Astrocyte (in vitro differentiated cells and primary cell): ENCODE data around the gene RALGPS2. TPM values are rescaled to one million over a fixed set of nuclear protein-coding genes. Genes with fewer than 3 reads are reported as not detected.

Experiments used
- DNase-seq: peaks from one replicate; pipeline ENCODE4 v3.0.0-alpha.2; 2010; ENCODE audit warnings: low read depth
- FAIRE-seq: peaks from 2 replicates; lab custom pipeline; 2011; peaks lifted over from hg19 to GRCh38; lab: Jason Lieb, UNC
- H2AFZ ChIP-seq: 2 replicates; pipeline ENCODE4 v1.6.0; 2012; ENCODE audit warnings: low read depth, low read length, inconsistent platforms
- H3K27ac ChIP-seq: 2 replicates; pipeline ENCODE4 v1.5.1; 2011; ENCODE audit warnings: low read depth, low read length, inconsistent platforms
- H3K27me3 ChIP-seq: 2 replicates; pipeline ENCODE4 v1.6.0; 2011; ENCODE audit warnings: low read length, inconsistent platforms; ENCODE audit not compliant: insufficient read depth
- H3K36me3 ChIP-seq: 2 replicates; pipeline ENCODE4 v1.5.1; 2011; ENCODE audit warnings: low read length, inconsistent platforms; ENCODE audit not compliant: insufficient read depth
- H3K4me1 ChIP-seq: 2 replicates; pipeline ENCODE4 v1.5.1; 2011; ENCODE audit warnings: low read length, inconsistent platforms; ENCODE audit not compliant: insufficient read depth
- H3K4me2 ChIP-seq: 2 replicates; pipeline ENCODE4 v1.6.0; 2012; ENCODE audit warnings: low read length, inconsistent platforms
- H3K4me3 ChIP-seq: 2 replicates; pipeline ENCODE4 v1.5.1; 2011; ENCODE audit warnings: low read depth, mild to moderate bottlenecking, low read length, inconsistent platforms; ENCODE audit not compliant: insufficient read depth
- H3K79me2 ChIP-seq: 2 replicates; pipeline ENCODE4 v1.6.0; 2012; ENCODE audit warnings: mild to moderate bottlenecking, low read length, inconsistent platforms; ENCODE audit not compliant: insufficient read depth
- H3K9ac ChIP-seq: 2 replicates; pipeline ENCODE4 v1.6.0; 2012; ENCODE audit warnings: mild to moderate bottlenecking, low read length, inconsistent platforms
- H3K9me3 ChIP-seq: 2 replicates; pipeline ENCODE4 v1.5.1; 2012; ENCODE audit warnings: low read depth, mild to moderate bottlenecking, low read length, inconsistent platforms; ENCODE audit not compliant: insufficient read depth
- H4K20me1 ChIP-seq: 2 replicates; pipeline ENCODE4 v1.6.0; 2012; ENCODE audit warnings: low read length, inconsistent platforms; ENCODE audit not compliant: insufficient read depth
- H3K27ac Mint-ChIP-seq: one replicate; pipeline ENCODE4 v1.8.0; 2021; ENCODE audit warnings: mild to moderate bottlenecking, mixed read lengths; ENCODE audit not compliant: unreplicated experiment
- H3K27me3 Mint-ChIP-seq: one replicate; pipeline ENCODE4 v1.8.0; 2021; ENCODE audit warnings: low read depth, mixed read lengths; ENCODE audit not compliant: unreplicated experiment
- H3K36me3 Mint-ChIP-seq: one replicate; pipeline ENCODE4 v1.8.0; 2021; ENCODE audit warnings: low read depth, mixed read lengths; ENCODE audit not compliant: unreplicated experiment
- H3K4me1 Mint-ChIP-seq: one replicate; pipeline ENCODE4 v1.8.0; 2021; ENCODE audit warnings: low read depth, mixed read lengths; ENCODE audit not compliant: unreplicated experiment
- H3K4me3 Mint-ChIP-seq: one replicate; pipeline ENCODE4 v1.8.0; 2021; ENCODE audit warnings: mild to moderate bottlenecking, moderate library complexity, mixed read lengths; ENCODE audit not compliant: unreplicated experiment
- H3K9me3 Mint-ChIP-seq: one replicate; pipeline ENCODE4 v1.8.0; 2021; ENCODE audit warnings: mild to moderate bottlenecking, mixed read lengths; ENCODE audit not compliant: unreplicated experiment
- CTCF ChIP-seq: IDR thresholded peaks from 2 replicates; pipeline ENCODE4 v1.5.1; 2011; ENCODE audit warnings: low read depth, mild to moderate bottlenecking, inconsistent platforms, low read length, moderate library complexity; ENCODE audit not compliant: insufficient read depth
- EZH2 ChIP-seq: IDR thresholded peaks from 2 replicates; pipeline ENCODE4 v1.6.1; 2012; ENCODE audit warnings: mild to moderate bottlenecking, low read length, inconsistent platforms; ENCODE audit not compliant: insufficient read depth
- total RNA-seq: library from RNA; stranded (reverse); gene quantifications from 2 replicates; pipeline ENCODE4 v1.2.1, GENCODE V29; 2021

Gene RALGPS2
- total RNA-seq, 1 donor from 2014 or later = 33.6 TPM

GRCh38 chr1:178885869-178886268 is 160.8 kb downstream of the RALGPS2 start:
- H3K27me3 Mint-ChIP-seq = no peaks in the 10 kb centered on the region
- Histone ChIP-seq H4K20me1 (no peaks in the 10 kb centered on the region), H3K36me3 (no peaks in the 10 kb centered on the region), H3K4me1 (no peaks in the 10 kb centered on the region), H3K27ac (no peak overlapping the region), H3K9me3 (no peaks in the 10 kb centered on the region), H2AFZ (no peak overlapping the region), H3K4me2 (no peak overlapping the region), H3K9ac (no peak overlapping the region), H3K27me3 (no peaks in the 10 kb centered on the region), H3K79me2 (no peaks in the 10 kb centered on the region), H3K4me3 (no peak overlapping the region)
- DNase-seq = no peak
- H3K36me3 Mint-ChIP-seq = peaks cover 3% of the 10 kb centered on the region
- no peak overlapping the region for H3K4me3 Mint-ChIP-seq
- FAIRE-seq = no peak
- TF ChIP-seq EZH2 (no peak), CTCF (no peak)
- H3K9me3 Mint-ChIP-seq = no peaks in the 10 kb centered on the region
- no peaks in the 10 kb centered on the region for H3K4me1 Mint-ChIP-seq
- no peak overlapping the region for H3K27ac Mint-ChIP-seq

GRCh38 chr1:178886551-178886950 is 161.5 kb downstream of the RALGPS2 start:
- peaks cover 3% of the 10 kb centered on the region for H3K36me3 Mint-ChIP-seq
- H3K9ac ChIP-seq = no peak overlapping the region
- no peak for FAIRE-seq

More at GRCh38 chr1:178886551-178886950, 161.5 kb downstream of the RALGPS2 start:
- Histone ChIP-seq H3K27ac (no peak overlapping the region), H3K27me3 (no peaks in the 10 kb centered on the region), H3K36me3 (no peaks in the 10 kb centered on the region), H3K9me3 (no peaks in the 10 kb centered on the region), H4K20me1 (no peaks in the 10 kb centered on the region), H3K4me2 (no peak overlapping the region), H2AFZ (no peak overlapping the region), H3K79me2 (no peaks in the 10 kb centered on the region), H3K4me3 (no peak overlapping the region), H3K4me1 (no peaks in the 10 kb centered on the region)
- Mint-ChIP-seq H3K27me3 (no peaks in the 10 kb centered on the region), H3K4me1 (no peaks in the 10 kb centered on the region), H3K4me3 (no peak overlapping the region), H3K27ac (no peak overlapping the region), H3K9me3 (no peaks in the 10 kb centered on the region)
- DNase-seq = no peak
- TF ChIP-seq CTCF (no peak), EZH2 (no peak)
